GM18858 (cell line): Measurements from ENCODE around the gene HARBI1.

Experiments used
- ATAC-seq: cut with Tn5 transposase; IDR thresholded peaks from one replicate; pipeline ENCODE4 v1.9.1; 2021; ENCODE audit not compliant: unreplicated experiment

Gene HARBI1

DNA sequence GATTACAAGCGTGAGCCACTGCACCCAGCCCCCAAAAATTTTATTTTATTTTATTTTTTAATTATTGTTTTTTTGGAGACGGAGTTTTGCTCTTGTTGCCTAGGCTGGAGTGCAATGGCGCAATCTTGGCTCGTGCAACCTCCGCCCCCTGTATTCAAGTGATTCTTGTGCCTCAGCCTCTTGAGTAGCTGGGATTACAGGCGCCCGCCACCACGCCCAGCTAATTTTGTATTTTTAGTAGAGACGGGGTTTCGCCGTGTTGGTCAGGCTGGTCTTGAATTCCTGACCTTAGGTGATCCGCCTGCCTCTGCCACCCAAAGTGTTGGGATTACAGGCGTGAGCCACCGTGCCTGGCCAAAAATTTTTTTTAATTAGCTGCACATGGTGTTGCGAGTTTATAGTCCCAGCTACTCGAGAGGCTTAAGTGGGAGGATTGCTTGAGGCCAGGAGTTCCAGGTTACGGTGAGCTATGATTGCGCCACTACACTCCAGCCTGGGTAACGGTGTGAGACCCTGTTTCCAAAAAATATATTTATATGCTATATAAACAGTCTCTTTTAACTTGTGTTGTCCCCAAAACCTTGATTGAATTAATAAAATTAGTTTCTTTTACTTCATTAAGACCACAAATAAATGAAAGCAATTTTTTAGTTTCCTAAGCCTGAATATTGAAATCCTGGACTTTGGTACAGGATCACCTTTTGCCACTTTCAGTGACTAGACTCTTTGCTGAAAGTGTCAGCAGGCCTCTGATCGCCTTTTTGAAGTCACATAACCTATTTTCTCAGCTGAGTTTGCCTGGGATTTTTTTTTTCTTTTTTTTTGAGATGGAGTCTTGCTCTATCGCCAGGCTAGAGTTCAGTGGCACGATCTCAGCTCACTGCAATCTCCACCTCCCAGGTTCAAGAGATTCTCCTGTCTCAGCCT lies 16.5 kb upstream of the HARBI1 start:
- no peak for ATAC-seq

DNA sequence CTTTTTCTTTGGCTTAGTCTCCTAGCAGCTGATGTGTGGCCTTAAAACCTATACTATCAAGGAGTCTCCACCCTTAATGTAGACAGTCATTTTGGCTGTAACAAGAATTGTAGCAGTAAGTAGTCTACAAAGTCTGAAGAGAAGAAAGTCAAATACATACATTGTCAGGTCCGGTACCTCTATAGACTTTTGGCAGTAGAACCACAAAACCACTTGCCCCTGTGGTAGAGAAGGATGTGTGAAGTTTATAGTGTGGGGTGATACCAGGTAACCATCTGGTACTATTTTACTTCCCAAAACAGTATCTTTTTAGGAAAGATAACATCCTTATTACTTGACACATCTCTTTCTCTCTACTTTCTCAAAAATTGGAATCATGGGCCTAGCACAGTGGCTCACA lies 15.5 kb upstream of the HARBI1 start:
- no peak for ATAC-seq

DNA sequence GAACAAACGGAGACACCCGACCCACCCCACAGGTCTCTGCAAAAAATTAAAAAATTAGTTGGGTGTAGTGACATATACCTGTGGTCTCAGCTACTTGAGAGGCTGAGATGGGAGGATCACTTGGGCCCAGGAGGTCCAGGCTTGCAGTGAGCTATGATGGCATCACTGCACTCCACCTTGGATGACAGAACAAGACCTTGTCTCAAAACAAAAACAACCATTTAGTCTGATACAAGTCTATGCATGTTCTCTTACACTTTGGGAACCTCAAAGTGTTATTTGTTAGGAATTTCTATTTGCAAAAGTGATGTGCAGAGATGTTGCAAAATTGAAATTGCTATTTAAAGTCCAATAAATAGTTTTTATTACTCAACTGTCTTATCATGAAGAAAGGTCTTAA lies 14.6 kb upstream of the HARBI1 start:
- ATAC-seq: no peak

DNA sequence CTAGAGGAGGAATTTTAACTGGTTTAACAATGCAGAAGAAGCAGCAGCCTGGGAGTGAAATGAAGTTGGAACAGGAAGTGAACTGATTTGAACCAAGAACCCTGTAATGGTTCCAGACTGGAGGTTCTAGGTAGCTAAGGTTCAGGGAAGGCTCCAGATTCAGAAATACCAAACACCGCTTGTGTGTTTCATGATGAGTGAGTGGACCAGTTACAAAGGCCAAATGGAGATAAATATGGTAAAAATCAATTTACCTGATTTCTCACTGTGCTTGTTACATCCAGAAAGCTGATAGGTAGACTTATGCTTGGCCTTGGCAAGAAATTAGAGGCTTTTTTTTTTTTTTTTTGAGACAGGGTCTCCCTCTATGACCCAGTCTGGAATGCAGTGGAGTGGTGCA lies 13.2 kb upstream of the HARBI1 start:
- no peak for ATAC-seq

DNA sequence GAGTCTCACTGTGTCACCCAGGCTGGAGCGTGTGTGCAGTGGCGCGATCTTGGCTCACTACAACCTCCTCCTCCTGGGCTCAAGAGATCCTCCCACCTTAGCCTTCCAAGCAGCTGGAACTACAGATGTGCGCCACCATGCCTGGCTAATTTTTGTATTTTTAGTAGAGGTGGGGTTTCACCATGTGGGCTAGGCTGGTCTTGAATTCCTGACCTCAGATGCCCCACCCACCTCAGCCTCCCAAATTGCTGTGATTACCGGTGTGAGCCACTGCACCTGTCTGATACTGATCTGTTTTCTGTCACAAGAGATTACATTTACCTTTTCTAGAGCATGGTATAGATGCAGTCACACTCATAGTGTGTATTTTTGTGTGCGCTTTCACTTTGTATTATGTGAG lies 11.9 kb upstream of the HARBI1 start:
- ATAC-seq: no peak

DNA sequence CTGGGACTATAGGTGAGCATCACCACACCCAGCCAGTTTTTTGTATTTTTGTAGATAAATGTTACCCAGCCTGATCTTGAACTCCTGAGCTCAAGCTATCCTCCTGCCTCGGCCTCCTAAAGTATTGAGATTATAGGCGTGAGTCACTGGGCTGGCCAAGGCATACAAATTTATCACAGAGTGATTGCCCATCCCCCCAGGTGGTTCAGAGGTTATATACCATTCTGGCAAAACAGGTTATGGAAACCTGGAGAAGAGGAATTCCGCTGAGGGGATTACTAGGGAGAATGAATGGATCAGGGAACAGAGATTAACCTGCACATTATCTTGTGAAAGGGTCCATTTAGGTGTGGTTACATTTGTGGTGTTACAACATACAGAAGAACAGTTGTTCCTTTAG lies 8.4 kb upstream of the HARBI1 start:
- ATAC-seq: no peak

DNA sequence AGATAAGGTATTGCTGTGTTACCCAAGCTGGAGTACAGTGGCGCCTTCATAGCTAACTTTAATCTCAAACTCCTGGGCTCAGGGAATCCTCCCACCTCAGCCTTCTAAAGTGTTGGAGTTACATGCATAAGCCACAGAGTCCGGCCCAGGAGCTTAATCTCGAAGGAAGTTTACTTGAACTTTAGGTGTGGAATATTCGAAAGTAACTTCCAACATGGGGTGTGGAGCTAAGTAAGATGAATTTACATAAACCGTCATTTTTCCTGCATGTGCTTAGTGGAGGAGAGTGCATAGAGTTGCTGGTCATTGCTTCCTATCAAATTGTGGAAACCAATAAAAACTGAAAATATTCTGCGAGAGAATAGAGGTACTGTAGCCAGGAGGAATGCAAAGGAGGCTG lies 1.8 kb upstream of the HARBI1 start:
- no peak for ATAC-seq

DNA sequence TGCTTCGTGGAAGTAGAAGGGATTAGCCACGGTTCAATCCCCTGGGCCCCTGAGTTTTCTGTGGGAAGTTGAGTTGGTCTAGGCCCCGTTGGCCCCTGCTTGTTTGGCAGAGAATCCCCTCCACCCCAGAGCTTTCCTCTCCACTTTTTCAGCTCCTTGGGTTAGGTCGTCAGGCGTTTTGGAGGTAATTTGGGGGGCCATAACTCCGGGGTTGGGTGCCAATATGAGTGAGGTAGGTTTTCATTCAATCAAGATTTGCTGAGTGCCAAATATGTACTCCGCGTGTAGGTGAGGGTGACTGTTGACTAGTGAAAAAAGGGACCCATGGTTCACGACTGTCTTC lies 916 bp upstream of the HARBI1 start:
- ATAC-seq: no peak

DNA sequence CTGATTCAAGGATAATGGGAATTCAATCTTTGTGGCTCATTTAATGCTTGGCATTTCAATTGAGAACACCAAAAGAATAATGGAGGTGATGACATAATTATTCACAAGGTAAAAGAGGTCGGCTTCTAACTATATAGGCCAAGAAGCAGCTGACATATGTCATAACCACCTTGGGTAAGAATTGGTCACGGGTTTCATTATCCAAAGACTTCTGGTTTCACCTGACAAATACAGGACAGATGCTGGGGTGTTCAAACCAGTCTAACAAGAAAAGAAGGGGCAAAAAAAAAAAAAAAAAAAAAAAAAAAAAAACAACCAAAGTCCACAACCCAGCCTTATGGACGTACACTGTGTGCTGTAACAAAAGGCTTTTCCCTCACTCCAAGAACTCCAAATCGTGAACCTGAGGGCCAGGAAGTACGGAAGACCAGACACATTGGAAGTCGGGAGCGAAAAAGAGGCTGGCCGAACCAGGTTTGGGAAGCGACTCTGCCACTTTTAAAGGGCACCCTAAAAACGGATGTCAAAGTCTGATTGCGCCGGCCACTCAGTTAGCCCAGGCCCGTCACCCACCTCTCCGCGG lies 385 bp downstream of the HARBI1 start:
- peak; percentile 1 for ATAC-seq

DNA sequence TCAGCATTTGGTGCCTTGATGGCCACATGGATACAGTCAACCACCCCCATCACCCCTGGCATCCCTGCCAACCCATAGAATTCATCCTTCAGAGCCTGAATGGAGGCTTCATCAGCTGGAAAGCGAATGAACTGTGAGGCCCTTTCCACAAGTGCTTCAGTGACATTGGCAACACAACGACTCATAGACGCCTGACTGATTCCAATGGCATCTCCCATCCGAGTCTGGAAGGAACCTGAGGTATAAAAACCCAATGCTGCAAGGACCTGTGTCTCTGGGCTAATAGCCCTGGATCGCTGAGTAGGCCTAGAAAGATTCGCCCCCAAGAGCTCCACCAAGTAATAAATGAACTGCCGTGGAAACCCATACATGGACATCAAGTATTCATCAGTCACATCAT lies 1.3 kb downstream of the HARBI1 start:
- no peak for ATAC-seq

DNA sequence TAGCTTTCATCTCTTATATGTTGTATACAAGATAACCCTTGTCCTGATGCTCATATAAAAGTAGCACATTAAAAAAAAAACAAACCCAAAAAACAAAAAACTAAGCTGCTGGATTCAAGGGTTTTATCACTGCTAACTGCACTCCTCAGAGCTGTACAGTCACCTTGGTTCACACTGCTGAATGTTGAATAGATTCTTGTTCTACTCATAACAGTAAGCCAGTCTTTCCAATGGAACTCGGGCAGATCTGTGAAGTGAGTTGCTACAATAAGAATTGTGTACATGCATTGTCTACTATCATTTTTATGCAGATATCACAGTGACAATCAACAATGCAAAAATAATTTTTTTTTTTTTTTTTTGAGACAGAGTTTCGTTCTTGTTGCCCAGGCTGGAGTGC lies 4.7 kb downstream of the HARBI1 start:
- ATAC-seq: no peak

DNA sequence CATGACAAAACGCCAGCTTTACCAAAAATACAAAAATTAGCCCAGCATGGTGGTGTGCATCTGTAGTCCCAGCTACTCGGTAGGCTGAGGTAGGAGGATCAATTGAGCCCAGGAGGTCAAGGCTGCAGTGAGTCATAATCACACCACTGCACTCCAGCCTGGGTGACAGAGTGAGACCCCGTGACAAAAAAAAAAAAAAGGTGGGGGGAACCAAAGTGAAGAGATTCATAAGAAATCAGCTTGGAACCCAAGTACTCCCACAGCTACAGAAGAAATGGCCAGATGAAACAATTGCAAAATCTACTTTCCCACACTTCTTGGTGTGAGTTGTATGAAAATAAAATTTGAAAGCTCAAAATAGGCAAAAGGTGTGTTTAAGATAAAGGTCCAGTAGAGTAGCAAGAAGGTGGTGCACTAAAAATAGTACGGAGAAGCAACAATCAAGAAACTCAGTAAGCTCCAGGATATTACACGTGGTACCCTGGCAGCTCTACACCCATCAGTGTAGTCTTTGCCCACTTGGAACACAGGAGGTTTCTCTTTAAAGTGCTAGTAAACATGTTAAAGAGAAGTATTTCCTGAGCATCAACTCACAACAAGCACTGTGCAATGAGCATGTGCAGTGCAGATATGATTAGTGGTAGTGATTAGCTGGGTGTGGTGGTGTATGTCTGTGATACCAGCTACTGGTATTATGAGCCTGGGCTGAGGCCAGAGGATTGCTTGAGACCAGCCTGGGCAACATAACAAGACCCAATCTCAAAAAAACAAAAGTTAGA lies 5.3 kb downstream of the HARBI1 start:
- ATAC-seq: no peak

DNA sequence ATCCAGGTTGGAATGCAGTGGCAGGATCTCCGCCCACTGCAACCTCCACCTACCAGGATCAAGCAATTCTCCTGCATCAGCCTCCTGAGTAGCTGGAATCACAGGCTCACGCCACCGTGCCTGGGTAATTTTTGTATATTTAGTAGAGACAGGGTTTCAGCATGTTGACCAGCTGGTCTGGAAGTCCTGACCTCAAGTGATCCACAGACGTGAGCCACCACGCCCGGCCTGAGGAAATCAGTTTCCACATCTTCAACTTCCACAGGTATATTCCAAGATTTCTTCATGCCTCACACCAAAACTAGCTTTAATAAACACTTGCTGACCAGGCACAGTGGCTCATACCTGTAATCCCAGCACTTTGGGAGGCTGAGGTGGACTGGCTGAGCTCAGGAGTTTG lies 7.6 kb downstream of the HARBI1 start:
- ATAC-seq: no peak

DNA sequence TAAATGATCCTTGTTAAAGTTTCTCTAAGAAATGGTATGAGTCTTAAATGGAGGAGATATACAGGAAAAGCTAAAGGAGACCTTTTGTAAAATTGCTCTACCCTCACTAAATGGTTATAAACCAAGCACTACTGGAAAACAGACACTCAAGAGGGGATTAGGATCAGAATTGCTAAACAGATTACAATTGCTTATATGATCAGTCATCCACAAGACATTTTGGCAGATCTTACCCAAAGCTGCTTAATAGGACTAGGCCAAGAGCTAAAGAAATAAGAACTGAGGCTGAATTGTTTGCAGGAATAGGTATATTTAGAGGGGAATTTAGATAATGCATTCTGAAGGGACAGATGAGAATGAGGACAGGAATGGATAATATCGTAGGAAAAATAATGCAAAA lies 9.5 kb downstream of the HARBI1 start:
- no peak for ATAC-seq

DNA sequence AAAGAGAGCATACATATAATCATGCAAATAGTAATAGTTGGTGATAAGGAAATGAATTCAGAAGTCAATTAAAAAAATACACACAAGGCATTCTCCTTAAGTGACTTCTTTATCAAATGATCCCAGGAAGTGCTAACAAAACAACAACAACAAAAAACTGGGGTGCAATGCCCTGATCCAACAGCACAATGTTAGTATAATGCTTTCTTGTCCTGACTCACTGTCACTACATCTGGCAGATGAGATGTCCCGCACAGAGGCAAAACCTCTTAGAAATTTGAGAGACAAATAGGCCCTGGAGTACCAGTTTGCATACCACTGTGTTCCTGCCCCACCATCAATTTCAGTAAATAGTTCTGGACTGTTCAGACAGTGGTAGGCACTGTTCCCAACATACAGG lies 12.2 kb downstream of the HARBI1 start:
- no peak for ATAC-seq

DNA sequence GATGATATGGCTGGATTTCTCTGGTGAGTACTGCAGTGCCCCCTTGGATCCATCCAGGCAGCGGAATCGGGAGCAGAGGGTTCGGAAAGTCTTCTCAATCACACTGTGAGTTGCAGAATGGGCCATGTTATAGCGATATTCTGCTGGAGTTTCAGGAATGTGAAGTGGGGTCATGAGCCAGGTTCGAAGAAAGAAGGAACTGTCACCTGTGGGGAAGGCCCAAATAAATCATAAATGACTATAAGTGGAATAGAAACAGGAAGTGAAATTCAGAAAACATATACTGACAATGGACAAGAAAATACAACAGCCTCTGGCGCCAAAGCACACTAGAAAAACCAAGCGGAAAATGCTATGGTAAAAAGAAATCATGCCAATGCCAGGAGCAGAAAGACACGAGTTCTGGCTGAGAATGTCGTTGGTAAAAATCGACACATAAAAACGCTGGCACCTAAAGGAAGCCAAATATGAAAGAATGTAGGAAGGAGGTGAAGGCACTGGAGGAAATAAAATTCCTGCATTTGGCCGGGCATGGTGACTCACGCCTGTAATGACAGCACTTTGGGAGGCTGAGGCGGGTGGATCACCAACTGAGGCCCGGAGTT lies 13.2 kb downstream of the HARBI1 start:
- ATAC-seq: no peak

DNA sequence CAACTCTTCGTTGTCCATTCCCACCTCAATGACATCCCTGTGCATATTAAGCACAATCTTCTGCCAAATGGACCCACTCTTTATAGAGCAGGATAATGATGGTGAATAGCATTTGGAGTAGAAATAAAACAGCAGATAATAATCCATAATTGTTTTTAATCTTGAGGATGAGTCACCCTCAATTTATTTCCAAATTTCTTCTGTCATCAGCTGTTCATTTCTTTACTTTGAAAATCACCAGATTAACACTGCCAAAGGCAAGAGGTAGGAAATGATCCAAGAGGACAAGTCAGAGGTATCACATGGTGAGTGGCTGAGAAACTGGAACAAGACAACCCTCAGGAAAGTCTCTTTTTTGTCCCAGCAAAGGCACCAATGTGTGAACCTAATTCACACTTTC lies 15.9 kb downstream of the HARBI1 start:
- no peak for ATAC-seq

DNA sequence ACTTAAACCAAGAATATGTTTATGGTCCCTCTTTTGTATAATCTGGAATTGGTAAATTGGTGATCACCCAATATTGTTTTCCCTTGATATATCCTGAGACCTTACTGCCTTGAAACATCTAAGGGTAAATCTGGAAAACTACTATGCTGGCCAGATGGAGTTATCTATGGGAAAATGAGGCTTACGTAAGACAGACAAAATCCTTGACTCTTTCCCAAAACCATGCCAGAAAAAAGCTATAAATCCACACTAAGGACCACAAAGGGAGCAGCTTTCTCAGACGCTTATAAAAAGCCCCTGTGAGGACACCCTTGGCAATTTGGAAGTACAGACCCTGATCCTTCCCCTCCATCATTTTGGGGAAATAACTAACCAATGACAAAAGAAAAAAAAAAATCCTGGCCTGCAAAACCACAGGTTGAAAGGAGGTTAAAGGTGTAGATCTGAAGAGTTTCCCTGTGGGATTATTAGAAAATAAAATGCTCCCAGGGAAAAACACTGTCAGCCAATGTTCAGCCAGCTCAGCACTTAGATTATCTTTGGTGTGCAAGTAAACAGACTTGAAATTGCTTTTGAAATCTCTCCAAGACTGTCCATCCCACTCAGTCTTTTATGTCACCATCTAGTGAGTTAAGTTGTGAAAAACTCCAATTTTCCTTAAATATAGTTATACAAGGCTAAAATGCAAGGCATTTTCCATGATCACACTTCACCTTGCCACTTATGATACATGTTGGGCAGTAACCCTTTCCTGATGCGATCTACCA lies 16.6 kb downstream of the HARBI1 start:
- ATAC-seq: no peak

DNA sequence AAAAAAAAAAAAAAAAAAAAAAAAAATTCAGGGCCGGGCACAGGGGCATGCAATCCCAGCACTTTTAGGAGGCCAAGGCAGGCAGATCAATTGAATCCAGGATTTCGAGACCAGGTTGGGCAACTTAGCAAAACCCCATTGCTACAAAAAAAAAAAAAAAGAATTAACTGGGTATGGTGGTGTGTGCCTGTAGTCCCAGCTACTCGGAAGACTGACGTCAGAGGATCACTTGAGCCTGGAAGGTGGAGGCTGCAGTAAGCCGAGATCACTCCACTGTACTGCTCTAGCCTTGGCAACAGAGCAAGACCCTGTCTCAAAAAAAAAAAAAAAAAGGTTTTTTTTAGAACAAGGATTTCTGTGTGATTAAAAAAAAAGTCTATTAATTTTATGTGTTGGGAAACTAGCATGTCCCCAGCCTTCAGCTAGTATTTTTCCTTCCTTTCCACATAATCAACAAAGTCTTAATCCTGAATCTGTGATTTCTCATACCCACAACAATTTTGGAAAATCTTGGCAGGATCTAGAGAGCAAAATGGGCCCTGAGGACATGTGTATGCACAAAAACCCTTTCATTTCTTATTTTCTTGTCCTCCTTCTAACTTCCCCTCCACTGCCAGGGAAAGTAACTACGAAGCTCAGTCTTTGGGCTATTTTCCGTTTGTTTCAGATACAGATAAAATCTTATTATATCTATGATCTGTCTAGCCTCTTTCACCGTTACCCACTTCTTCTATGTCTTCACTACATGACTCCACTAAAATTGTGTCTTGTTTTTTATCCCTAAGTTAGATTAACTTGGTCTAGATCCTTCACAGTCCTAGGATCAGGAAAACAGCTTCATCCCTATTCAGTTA lies 17.5 kb downstream of the HARBI1 start:
- ATAC-seq: no peak

DNA sequence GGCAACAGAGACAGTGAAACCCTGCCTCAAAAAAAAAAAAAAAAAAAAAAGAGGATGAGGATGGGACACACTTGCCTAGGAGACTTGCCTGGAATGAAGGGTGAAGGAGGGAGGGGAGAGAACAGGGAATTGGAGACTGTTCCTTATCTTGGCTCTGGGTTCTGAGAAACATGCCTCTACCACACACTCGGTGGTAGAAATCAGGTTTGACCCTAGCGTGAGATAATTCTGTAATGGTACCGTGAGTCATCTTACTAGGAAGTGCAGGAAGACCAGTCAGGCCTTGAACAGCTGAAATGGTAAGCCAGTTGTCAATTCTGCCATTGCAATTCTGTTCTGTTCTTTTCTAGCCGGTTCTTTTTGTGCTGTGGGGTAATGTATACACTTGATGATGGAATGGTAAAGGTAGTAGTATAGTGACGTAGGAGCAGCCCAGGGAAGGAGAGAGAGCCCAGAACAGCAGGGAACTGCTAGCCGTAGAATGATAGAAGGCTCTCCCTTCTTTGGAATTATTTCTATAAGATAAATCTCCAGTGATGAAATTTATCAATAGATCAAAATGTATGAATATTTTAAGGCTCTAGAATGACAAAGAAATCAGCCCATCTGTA lies 19.3 kb downstream of the HARBI1 start:
- no peak for ATAC-seq
